Peyer's patch (tissue), 4 donors: ENCODE data around the gene FNDC3B. TPM values are rescaled to one million over a fixed set of nuclear protein-coding genes. Genes with fewer than 3 reads are reported as not detected.

ENCODE experiments used
- DNase-seq, 3 donors: peaks; one replicate each; pipeline ENCODE4 v3.0.0-alpha.2; 2017 to 2019
- H3K27ac ChIP-seq, 4 donors: fragments of 200-600 bp; sonication (generic); one replicate each; pipeline ENCODE4 v1.5.1; 2016 to 2019
- H3K27me3 ChIP-seq, 2 donors: fragments of 200-600 bp; sonication (generic); one replicate each; pipeline ENCODE4 v1.5.1; 2019
- H3K36me3 ChIP-seq, 3 donors: fragments of 200-600 bp; sonication (generic); one replicate each; pipeline ENCODE4 v1.5.1; 2016 to 2019
- H3K4me1 ChIP-seq, 4 donors: fragments of 200-600 bp; sonication (generic); one replicate each; pipeline ENCODE4 v1.5.1; 2016 to 2019
- H3K4me3 ChIP-seq, 4 donors: fragments of 200-600 bp; sonication (generic); 1 replicate in 3 of 4; 2 replicates in 1 of 4; pipeline ENCODE4 v1.5.1; 2016 to 2019; ENCODE audit warnings: mild to moderate bottlenecking in 1 of 4
- H3K9me3 ChIP-seq, 4 donors: fragments of 200-600 bp; sonication (generic); one replicate each; pipeline ENCODE4 v1.5.1; 2016 to 2019; ENCODE audit warnings: mild to moderate bottlenecking in 1 of 4
- POLR2A ChIP-seq, 2 donors: fragments of 450-650 bp; IDR thresholded peaks; one replicate each; pipeline ENCODE4 v1.5.1; 2017; ENCODE audit warnings: antibody characterized with exemption in 2 of 2, mild to moderate bottlenecking in 2 of 2, moderate library complexity in 2 of 2
- total RNA-seq, 4 donors: library from RNA; depleted of rRNA; stranded (reverse); fragments of >200 nt; gene quantifications; one replicate each; pipeline ENCODE4 v1.1.0, GENCODE V29; 2016
- TF ChIP-seq, protein P1 (sequence below), 6 experiments: fragments of 450-650 bp in 4 of 6; fragments of 200-600 bp in 2 of 6; sonication (generic) in 1 of 6; IDR thresholded peaks; one replicate each; pipeline ENCODE4 v1.5.1; 2017 to 2019; ENCODE audit warnings: antibody characterized with exemption in 6 of 6, mild to moderate bottlenecking in 3 of 6, moderate library complexity in 1 of 6

The FNDC3B gene
- total RNA-seq, 4 donors from 2014 or later: 28.7 to 74.3 (median 54.6) TPM

DNA sequence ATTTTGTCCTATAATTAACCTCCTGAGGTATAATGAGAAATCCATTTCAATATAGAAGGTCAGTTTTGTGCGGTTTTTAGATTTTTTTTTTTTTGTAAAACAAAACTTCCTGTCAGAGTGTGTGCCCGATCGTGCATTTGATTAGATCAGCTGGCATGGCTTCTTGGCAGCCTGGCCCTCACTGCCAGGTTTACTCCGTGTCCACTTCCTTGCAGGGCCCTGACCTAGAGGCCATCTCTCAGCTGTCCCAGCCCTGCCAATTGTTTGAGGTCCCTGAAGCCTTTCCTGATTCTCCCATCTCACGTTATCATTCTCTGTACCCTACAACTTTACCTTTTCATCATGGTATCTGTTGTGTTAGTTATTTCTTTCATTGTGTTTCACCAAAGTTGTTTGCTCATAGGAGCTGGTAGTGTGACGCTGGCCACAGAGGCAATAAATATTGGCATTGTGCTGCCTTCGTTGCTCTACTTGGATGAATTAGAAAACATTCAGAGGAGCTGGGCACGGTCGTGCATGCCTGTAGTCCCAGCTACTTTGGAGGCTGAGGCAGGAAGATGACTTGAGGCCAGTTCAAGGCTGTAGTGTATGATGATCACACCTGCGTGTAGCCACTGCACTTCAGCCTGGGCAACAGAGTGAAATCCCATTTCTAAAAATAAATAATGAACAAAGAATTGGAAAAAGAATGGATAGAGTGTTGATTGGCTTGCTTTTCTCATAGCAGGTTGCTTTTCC, 206.9 kb downstream of the FNDC3B start:
- TF ChIP-seq, protein P1, sequence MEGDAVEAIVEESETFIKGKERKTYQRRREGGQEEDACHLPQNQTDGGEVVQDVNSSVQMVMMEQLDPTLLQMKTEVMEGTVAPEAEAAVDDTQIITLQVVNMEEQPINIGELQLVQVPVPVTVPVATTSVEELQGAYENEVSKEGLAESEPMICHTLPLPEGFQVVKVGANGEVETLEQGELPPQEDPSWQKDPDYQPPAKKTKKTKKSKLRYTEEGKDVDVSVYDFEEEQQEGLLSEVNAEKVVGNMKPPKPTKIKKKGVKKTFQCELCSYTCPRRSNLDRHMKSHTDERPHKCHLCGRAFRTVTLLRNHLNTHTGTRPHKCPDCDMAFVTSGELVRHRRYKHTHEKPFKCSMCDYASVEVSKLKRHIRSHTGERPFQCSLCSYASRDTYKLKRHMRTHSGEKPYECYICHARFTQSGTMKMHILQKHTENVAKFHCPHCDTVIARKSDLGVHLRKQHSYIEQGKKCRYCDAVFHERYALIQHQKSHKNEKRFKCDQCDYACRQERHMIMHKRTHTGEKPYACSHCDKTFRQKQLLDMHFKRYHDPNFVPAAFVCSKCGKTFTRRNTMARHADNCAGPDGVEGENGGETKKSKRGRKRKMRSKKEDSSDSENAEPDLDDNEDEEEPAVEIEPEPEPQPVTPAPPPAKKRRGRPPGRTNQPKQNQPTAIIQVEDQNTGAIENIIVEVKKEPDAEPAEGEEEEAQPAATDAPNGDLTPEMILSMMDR (IDR thresholded peaks at IDR 0.05): no peak
- no peak for TF ChIP-seq POLR2A (IDR thresholded peaks at IDR 0.05)
- H3K4me1 ChIP-seq: no peaks in the 10 kb centered on the region

DNA sequence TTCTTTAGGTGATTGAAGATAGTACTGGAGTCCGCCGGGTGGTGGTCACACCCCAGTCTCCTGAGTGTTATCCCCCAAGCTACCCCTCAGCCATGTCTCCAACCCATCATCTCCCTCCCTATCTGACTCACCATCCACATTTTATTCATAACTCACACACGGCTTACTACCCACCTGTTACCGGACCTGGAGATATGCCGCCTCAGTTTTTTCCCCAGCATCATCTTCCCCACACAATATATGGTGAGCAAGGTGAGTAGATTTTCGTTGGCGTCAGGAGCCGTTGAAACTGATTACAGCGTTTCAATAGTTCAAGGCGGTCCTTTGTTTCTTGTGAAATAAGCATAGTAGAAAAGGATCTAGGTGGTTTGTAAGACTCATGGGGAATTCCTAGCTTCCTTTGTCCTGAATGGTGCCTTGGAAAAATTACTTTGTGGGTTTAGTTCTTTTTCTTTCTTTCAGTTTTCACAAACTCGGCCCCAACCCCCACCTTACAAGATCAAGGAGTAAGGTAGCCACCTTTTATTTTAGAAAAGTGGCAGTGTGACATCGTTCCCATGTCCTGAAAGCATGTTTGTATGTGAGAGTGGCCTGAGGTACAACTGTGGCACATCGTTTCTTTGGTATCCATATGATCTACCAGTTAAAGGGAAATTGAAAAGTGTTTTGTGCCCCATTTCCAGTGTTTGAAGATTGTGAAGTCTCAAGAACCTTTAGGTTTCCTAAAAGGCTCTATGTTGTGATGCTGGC, 208.3 kb downstream of the FNDC3B start:
- TF ChIP-seq, protein P1 (IDR thresholded peaks at IDR 0.05): no peak
- H3K27ac ChIP-seq: no peak overlapping the region

More for the DNA sequence above, 206.9 kb downstream of the FNDC3B start:
- H3K27me3 ChIP-seq: no peaks in the 10 kb centered on the region
- peaks cover 0 to 6% (median 0%) of the 10 kb centered on the region in 4 donors for H3K9me3 ChIP-seq
- peaks cover 0 to 7% (median 0%) of the 10 kb centered on the region in 3 donors for H3K36me3 ChIP-seq
- no peak for DNase-seq
- no peak overlapping the region for H3K4me3 ChIP-seq
- H3K27ac ChIP-seq: no peak overlapping the region

DNA sequence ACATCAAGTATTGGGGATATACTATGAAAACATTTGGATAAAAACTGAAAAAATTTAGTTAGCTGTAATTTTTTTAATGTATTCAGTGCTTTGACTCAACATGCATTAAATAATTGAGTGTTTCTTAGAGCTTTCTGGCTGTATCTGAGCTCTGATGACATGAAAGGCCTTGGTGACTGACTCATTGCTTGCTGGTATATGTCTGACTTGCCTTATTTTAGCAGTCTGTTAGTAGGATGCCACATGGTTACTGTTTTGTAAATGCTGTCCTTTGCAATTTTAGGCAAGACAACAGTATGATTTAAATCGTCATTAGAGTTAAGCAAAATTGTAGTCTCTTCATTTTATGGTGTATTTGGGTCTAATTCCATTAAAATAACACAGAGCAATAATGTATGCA, 209.7 kb downstream of the FNDC3B start:
- TF ChIP-seq, protein P1 (IDR thresholded peaks at IDR 0.05): no peak
- TF ChIP-seq POLR2A (IDR thresholded peaks at IDR 0.05): no peak
- H3K4me1 ChIP-seq: no peaks in the 10 kb centered on the region
- peaks cover 0 to 20% (median 0%) of the 10 kb centered on the region in 3 donors for H3K36me3 ChIP-seq
- H3K27ac ChIP-seq: no peak overlapping the region
- H3K27me3 ChIP-seq: no peaks in the 10 kb centered on the region
- no peaks in the 10 kb centered on the region for H3K9me3 ChIP-seq
- no peak overlapping the region for H3K4me3 ChIP-seq
- DNase-seq: no peak

More for the DNA sequence above, 208.3 kb downstream of the FNDC3B start:
- no peak for DNase-seq
- no peaks in the 10 kb centered on the region for H3K4me1 ChIP-seq
- H3K4me3 ChIP-seq: no peak overlapping the region
- no peaks in the 10 kb centered on the region for H3K27me3 ChIP-seq
- no peaks in the 10 kb centered on the region for H3K9me3 ChIP-seq
- H3K36me3 ChIP-seq: peaks cover 0 to 20% (median 0%) of the 10 kb centered on the region in 3 donors

DNA sequence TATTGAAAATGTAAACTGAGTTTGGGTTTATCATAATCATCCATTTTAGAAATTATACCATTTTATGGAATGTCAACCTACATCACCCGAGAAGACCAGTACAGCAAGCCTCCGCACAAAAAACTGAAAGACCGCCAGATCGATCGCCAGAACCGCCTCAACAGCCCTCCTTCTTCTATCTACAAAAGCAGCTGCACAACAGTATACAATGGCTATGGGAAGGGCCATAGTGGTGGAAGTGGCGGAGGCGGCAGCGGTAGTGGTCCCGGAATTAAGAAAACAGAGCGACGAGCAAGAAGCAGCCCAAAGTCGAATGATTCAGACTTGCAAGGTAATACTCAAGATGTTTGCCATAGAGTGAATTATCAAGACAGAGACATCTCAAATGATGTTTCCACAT, 211.8 kb downstream of the FNDC3B start:
- no peak for DNase-seq
- no peaks in the 10 kb centered on the region for H3K9me3 ChIP-seq
- no peaks in the 10 kb centered on the region for H3K4me1 ChIP-seq
- H3K27ac ChIP-seq: no peak overlapping the region
- H3K36me3 ChIP-seq: peaks cover 0 to 20% (median 0%) of the 10 kb centered on the region in 3 donors
- H3K27me3 ChIP-seq: no peaks in the 10 kb centered on the region
- no peak for TF ChIP-seq POLR2A (IDR thresholded peaks at IDR 0.05)
- TF ChIP-seq, protein P1 (IDR thresholded peaks at IDR 0.05): no peak
- no peak overlapping the region for H3K4me3 ChIP-seq

DNA sequence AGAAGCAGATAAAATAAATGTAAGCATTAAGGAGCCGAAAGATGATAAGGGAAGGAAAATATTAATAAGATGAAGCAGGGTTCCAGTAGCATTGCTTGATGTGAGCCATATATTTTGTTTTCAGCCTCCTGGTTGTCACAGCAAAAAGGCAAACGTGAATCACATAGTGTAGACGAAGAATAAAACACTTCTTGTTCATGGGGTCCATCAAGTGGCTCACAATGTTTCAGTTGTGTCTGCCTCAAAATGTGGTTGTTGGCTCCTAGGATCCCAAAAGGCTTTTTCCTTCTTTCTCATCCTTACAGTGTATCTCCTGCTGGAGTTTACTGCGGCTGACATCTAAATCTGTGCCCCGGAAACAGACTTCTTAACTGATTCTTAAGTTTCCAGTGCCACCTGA, 213.8 kb downstream of the FNDC3B start:
- H3K9me3 ChIP-seq: no peaks in the 10 kb centered on the region
- H3K27me3 ChIP-seq: no peaks in the 10 kb centered on the region
- H3K4me1 ChIP-seq: no peaks in the 10 kb centered on the region
- peaks cover 0 to 20% (median 0%) of the 10 kb centered on the region in 3 donors for H3K36me3 ChIP-seq
- H3K27ac ChIP-seq: no peak overlapping the region
- DNase-seq: no peak
- no peak overlapping the region for H3K4me3 ChIP-seq
- TF ChIP-seq POLR2A (IDR thresholded peaks at IDR 0.05): no peak
- TF ChIP-seq, protein P1 (IDR thresholded peaks at IDR 0.05): no peak
